SK-N-MC (cell line): ENCODE measurements around the gene MAP1LC3B.
"Not testable (repeated sequence)": the region's sequence is repeated elsewhere in the genome, so short reads cannot be mapped to it uniquely, and the experiment has no call there.

ENCODE experiments used
- DNase-seq: peaks from one replicate; pipeline ENCODE4 v3.0.0-alpha.2; 2011; ENCODE audit warnings: low read depth, low spot score
- H3K27ac ChIP-seq: fragments of 200-600 bp; sonication (generic); 2 replicates; pipeline ENCODE4 v1.5.1; 2016; ENCODE audit warnings: mixed run types
- H3K36me3 ChIP-seq: fragments of 200-600 bp; sonication (generic); 2 replicates; pipeline ENCODE4 v1.6.1; 2017; ENCODE audit warnings: antibody characterized with exemption, low read length, mixed read lengths; ENCODE audit not compliant: insufficient read depth
- H3K4me3 ChIP-seq: fragments of 200-600 bp; sonication (generic); 2 replicates; pipeline ENCODE4 v1.5.1; 2016
- H3K9ac ChIP-seq: fragments of 200-600 bp; sonication (generic); 2 replicates; pipeline ENCODE4 v1.8.0; 2017; ENCODE audit warnings: mixed run types, mixed read lengths; ENCODE audit not compliant: insufficient read length
- H3K9me3 ChIP-seq: fragments of 200-600 bp; sonication (generic); 2 replicates; pipeline ENCODE4 v1.6.1; 2017; ENCODE audit warnings: low read depth, mild to moderate bottlenecking, antibody characterized with exemption, low read length, moderate library complexity, mixed read lengths
- EZH2 ChIP-seq: fragments of 200-600 bp; sonication (generic); IDR thresholded peaks from one replicate; pipeline ENCODE4 v1.6.1; 2017; ENCODE audit warnings: antibody characterized with exemption
- FOXP2 ChIP-seq: optimal IDR thresholded peaks from 2 replicates; pipeline ENCODE3; 2011; ENCODE audit warnings: mild to moderate bottlenecking, moderate library complexity; ENCODE audit not compliant: insufficient read depth; ENCODE audit errors: extremely low read length, control extremely low read depth
- POLR2AphosphoS5 ChIP-seq: IDR thresholded peaks from 2 replicates; pipeline ENCODE4 v1.6.1; 2012; ENCODE audit warnings: mild to moderate bottlenecking, low read depth, low read length, borderline replicate concordance

Gene MAP1LC3B

DNA sequence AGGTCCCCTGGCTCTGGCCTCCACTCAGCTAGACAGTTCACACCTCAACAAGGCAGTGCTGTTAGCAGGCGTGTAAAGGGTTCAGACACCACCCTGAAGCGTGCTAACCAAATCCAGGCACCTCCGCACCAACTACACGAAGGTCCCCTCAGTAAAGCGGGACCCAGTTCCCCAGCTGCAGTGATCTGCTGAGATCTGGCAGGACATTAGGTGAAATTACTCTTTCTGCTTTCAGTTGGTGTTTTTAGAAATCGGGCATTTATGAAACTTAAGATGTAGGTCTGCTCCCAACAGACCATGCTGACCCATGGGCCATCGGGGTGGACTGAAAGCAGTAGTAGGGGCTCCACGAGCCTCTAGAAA lies 35.7 kb upstream of the MAP1LC3B start:
- no peaks in the 10 kb centered on the region for H3K9me3 ChIP-seq
- H3K9ac ChIP-seq = no peak overlapping the region
- H3K4me3 ChIP-seq = no peak overlapping the region
- no peaks in the 10 kb centered on the region; the same call in 1 of the 2 replicates for H3K36me3 ChIP-seq
- TF ChIP-seq EZH2 (no peak), POLR2AphosphoS5 (no peak), FOXP2 (no peak)
- H3K27ac ChIP-seq = no peak overlapping the region
- no peak for DNase-seq

GRCh38 chr16:87358250-87358649 lies 33.9 kb upstream of the MAP1LC3B start:
- Histone ChIP-seq H3K9ac (no peak overlapping the region), H3K27ac (no peak overlapping the region), H3K36me3 (no peaks in the 10 kb centered on the region; the same call in 1 of the 2 replicates)

DNA sequence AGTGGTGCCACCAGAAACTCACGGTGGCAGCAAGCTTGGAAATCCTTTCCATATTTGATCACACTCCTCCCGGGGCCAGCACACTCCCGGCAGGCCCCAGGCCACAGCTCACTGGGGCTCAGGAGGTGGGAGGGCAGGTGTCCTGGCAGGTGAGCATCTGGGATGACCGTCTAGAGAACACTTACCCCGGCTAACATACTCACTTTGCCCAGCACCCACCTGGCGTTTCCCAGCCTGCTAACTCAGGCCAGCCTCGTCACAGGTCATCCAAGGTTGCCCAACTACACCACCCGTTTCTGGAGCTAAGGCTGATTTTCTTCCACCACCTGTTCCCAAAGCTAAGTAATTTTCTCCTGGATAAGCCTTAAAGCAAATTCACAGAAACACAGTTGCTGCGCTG lies 33.4 kb upstream of the MAP1LC3B start:
- TF ChIP-seq EZH2 (no peak), FOXP2 (no peak), POLR2AphosphoS5 (no peak)
- Histone ChIP-seq H3K9ac (no peak overlapping the region), H3K27ac (no peak overlapping the region), H3K4me3 (no peak overlapping the region), H3K9me3 (no peaks in the 10 kb centered on the region), H3K36me3 (no peaks in the 10 kb centered on the region; the same call in 1 of the 2 replicates)
- no peak for DNase-seq

More at GRCh38 chr16:87358250-87358649, 33.9 kb upstream of the MAP1LC3B start:
- H3K4me3 ChIP-seq = no peak overlapping the region
- TF ChIP-seq POLR2AphosphoS5 (no peak), EZH2 (no peak), FOXP2 (no peak)
- H3K9me3 ChIP-seq = no peaks in the 10 kb centered on the region
- no peak for DNase-seq

- Histone ChIP-seq H3K9ac (no peak overlapping the region), H3K36me3 (no peaks in the 10 kb centered on the region; the same call in 1 of the 2 replicates), H3K27ac (no peak overlapping the region), H3K9me3 (no peaks in the 10 kb centered on the region), H3K4me3 (no peak overlapping the region)
- no peak for DNase-seq
- TF ChIP-seq POLR2AphosphoS5 = no peak
- no peak for TF ChIP-seq FOXP2
- TF ChIP-seq EZH2 = no peak
These were observed 33.0 kb upstream of the MAP1LC3B start for GRCh38 chr16:87359121-87359520.

- H3K36me3 ChIP-seq = no peaks in the 10 kb centered on the region; the same call in 1 of the 2 replicates
- H3K9ac ChIP-seq = no peak overlapping the region
- H3K27ac ChIP-seq = no peak overlapping the region
- no peak overlapping the region for H3K4me3 ChIP-seq
- H3K9me3 ChIP-seq = no peaks in the 10 kb centered on the region
- no peak for TF ChIP-seq FOXP2
- TF ChIP-seq POLR2AphosphoS5 = no peak
- no peak for TF ChIP-seq EZH2
- DNase-seq = no peak
These were observed 31.1 kb upstream of the MAP1LC3B start for GRCh38 chr16:87360862-87361610.

DNA sequence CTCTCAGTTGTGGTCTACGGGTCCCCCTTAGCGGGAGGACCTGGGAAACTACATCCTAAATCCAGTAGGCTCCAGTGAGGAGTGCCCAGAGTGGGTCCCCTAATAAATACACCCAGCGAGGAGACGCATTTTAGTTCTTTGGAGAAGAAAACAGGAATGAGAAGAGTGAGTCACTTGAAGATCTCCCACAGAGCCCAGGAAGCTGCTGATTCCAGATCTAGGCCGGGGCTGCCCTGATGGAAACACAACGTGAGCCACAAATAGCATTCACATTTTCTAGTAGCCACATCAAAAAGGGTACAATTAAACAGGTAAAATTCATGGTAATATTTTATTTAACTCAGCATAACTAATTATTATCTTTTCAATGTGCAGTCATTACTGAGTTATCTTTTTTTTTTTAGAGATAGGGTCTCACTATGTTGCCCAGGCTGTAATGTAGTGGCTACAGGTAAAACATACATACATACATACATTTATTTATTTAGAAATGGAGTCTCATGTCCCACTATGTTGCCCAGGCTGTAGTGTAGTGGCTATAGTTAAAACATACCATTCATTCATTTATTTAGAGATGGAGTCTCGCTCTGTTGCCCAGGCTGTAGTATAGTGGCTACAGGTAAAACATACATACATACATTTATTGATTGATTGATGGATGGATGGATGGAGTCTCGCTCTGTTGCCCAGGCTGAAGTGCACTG lies 30.1 kb upstream of the MAP1LC3B start:
- H3K36me3 ChIP-seq = no peaks in the 10 kb centered on the region; the same call in 1 of the 2 replicates
- H3K4me3 ChIP-seq = no peak overlapping the region
- no peak for DNase-seq
- H3K9me3 ChIP-seq = no peaks in the 10 kb centered on the region
- no peak overlapping the region for H3K27ac ChIP-seq
- no peak overlapping the region for H3K9ac ChIP-seq
- no peak for TF ChIP-seq POLR2AphosphoS5
- no peak for TF ChIP-seq FOXP2
- no peak for TF ChIP-seq EZH2

GRCh38 chr16:87362828-87363559 lies 29.1 kb upstream of the MAP1LC3B start:
- not testable (repeated sequence) for H3K27ac ChIP-seq, H3K9me3 ChIP-seq, H3K9ac ChIP-seq, H3K4me3 ChIP-seq, H3K36me3 ChIP-seq, DNase-seq

- TF ChIP-seq POLR2AphosphoS5 = no peak
- TF ChIP-seq FOXP2 = no peak
- TF ChIP-seq EZH2 = no peak
- Histone ChIP-seq H3K36me3 (no peaks in the 10 kb centered on the region), H3K9me3 (no peaks in the 10 kb centered on the region), H3K27ac (no peak overlapping the region), H3K4me3 (no peak overlapping the region), H3K9ac (no peak overlapping the region)
- no peak for DNase-seq
These were observed 28.2 kb upstream of the MAP1LC3B start for GRCh38 chr16:87363771-87364455.
